ENCODE measurements around the gene FGF2.
"Not testable (repeated sequence)": the region's sequence is repeated elsewhere in the genome, so short reads cannot be mapped to it uniquely, and the experiment has no call there.

FGF2 gene

GRCh38 chr4:122842984-122843531, 16.4 kb downstream of the FGF2 start:
- Histone ChIP-seq H3K4me2 (ENCODE audit: low read depth, low read length, poor library complexity, severe bottlenecking) (no peak overlapping the region), H3K79me2 (ENCODE audit: insufficient read depth, low read length) (no peaks in the 10 kb centered on the region)

DNA sequence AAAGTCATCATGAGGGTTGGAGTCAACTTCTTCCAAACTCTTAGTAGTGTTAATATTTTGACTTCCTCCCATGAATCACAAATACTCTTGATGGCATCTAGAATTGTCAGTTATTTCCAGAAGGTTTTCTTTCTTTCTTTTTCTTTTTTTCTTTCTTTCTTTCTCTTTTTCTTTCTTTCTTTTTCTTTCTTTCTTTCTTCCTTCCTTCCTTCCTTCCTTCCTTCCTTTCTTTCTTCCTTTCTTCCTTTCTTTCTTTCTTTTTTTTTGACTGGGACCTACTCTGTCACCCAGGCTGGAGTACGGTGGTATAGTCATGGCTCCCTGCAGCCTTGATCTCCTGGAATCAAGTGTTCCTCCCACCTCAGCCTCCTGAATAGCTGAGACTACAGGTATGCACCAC, 17.8 kb downstream of the FGF2 start:
- H3K9me3 ChIP-seq (ENCODE audit: insufficient read depth, low read length); H3K27ac ChIP-seq (ENCODE audit: low read depth, low read length); H3K79me2 ChIP-seq (ENCODE audit: insufficient read depth, low read length); H2AFZ ChIP-seq (ENCODE audit: low read depth, low read length, severe bottlenecking); H3K9me2 ChIP-seq (replicated peaks; ENCODE audit: insufficient read depth, low read length); H3K4me2 ChIP-seq (ENCODE audit: low read depth, low read length, poor library complexity, severe bottlenecking); H3K4me3 ChIP-seq (ENCODE audit: insufficient read depth, low read length, poor library complexity, severe bottlenecking); H3K9ac ChIP-seq (ENCODE audit: low read length); H3K36me3 ChIP-seq (ENCODE audit: low read length); H4K20me1 ChIP-seq (ENCODE audit: low read depth, low read length); H3K27me3 ChIP-seq (ENCODE audit: low read length); H3F3A ChIP-seq (ENCODE audit: insufficient read depth): not testable (repeated sequence)

More at GRCh38 chr4:122842984-122843531, 16.4 kb downstream of the FGF2 start:
- Histone ChIP-seq H3K36me3 (ENCODE audit: low read length) (no peaks in the 10 kb centered on the region), H3F3A (ENCODE audit: insufficient read depth) (no peaks in the 10 kb centered on the region), H3K9me3 (ENCODE audit: insufficient read depth, low read length) (no peaks in the 10 kb centered on the region), H3K27ac (ENCODE audit: low read depth, low read length) (no peak overlapping the region), H3K4me3 (ENCODE audit: insufficient read depth, low read length, poor library complexity, severe bottlenecking) (no peak overlapping the region), H3K9me2 (replicated peaks; ENCODE audit: insufficient read depth, low read length) (no peaks in the 10 kb centered on the region), H4K20me1 (ENCODE audit: low read depth, low read length) (no peaks in the 10 kb centered on the region), H2AFZ (ENCODE audit: low read depth, low read length, severe bottlenecking) (no peak overlapping the region), H3K27me3 (ENCODE audit: low read length) (no peaks in the 10 kb centered on the region), H3K9ac (ENCODE audit: low read length) (no peak overlapping the region)
- TF ChIP-seq, protein P1, sequence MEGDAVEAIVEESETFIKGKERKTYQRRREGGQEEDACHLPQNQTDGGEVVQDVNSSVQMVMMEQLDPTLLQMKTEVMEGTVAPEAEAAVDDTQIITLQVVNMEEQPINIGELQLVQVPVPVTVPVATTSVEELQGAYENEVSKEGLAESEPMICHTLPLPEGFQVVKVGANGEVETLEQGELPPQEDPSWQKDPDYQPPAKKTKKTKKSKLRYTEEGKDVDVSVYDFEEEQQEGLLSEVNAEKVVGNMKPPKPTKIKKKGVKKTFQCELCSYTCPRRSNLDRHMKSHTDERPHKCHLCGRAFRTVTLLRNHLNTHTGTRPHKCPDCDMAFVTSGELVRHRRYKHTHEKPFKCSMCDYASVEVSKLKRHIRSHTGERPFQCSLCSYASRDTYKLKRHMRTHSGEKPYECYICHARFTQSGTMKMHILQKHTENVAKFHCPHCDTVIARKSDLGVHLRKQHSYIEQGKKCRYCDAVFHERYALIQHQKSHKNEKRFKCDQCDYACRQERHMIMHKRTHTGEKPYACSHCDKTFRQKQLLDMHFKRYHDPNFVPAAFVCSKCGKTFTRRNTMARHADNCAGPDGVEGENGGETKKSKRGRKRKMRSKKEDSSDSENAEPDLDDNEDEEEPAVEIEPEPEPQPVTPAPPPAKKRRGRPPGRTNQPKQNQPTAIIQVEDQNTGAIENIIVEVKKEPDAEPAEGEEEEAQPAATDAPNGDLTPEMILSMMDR (IDR thresholded peaks at IDR 0.05; ENCODE audit: insufficient read depth, low read length, poor library complexity, severe bottlenecking): no peak
- no peak for TF ChIP-seq EZH2phosphoT487 (conservative IDR thresholded peaks at IDR 0.05; ENCODE audit: low read length)

DNA sequence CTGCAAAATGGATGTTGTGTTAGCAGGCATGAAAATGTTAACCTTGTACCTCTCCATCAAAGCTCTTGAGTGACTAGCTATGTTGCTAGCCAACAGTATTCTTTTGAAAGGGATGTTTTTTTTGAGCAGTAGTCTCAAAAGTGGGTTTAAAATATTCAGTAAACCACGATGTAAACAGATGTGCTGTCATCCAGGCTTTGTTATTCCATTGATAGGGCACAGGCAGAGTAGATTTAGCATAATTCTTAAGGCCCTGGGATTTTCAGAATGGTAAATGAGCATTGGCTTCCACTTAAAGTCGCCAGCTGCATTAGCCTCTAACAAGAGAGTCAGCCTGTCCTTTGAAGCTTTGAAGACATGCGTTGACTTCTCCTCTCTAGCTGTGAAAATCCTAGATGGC, 18.4 kb downstream of the FGF2 start:
- TF ChIP-seq, protein P1 (IDR thresholded peaks at IDR 0.05; ENCODE audit: insufficient read depth, low read length, poor library complexity, severe bottlenecking): no peak
- no peak for TF ChIP-seq EZH2phosphoT487 (conservative IDR thresholded peaks at IDR 0.05; ENCODE audit: low read length)
- Histone ChIP-seq H3F3A (ENCODE audit: insufficient read depth) (no peaks in the 10 kb centered on the region), H3K27ac (ENCODE audit: low read depth, low read length) (no peak overlapping the region), H3K79me2 (ENCODE audit: insufficient read depth, low read length) (no peaks in the 10 kb centered on the region), H3K4me3 (ENCODE audit: insufficient read depth, low read length, poor library complexity, severe bottlenecking) (no peak overlapping the region), H3K4me2 (ENCODE audit: low read depth, low read length, poor library complexity, severe bottlenecking) (no peak overlapping the region), H4K20me1 (ENCODE audit: low read depth, low read length) (no peaks in the 10 kb centered on the region), H3K9me2 (replicated peaks; ENCODE audit: insufficient read depth, low read length) (no peaks in the 10 kb centered on the region), H3K9me3 (ENCODE audit: insufficient read depth, low read length) (no peaks in the 10 kb centered on the region), H3K36me3 (ENCODE audit: low read length) (no peaks in the 10 kb centered on the region), H3K27me3 (ENCODE audit: low read length) (no peaks in the 10 kb centered on the region), H3K9ac (ENCODE audit: low read length) (no peak overlapping the region), H2AFZ (ENCODE audit: low read depth, low read length, severe bottlenecking) (no peak overlapping the region)

DNA sequence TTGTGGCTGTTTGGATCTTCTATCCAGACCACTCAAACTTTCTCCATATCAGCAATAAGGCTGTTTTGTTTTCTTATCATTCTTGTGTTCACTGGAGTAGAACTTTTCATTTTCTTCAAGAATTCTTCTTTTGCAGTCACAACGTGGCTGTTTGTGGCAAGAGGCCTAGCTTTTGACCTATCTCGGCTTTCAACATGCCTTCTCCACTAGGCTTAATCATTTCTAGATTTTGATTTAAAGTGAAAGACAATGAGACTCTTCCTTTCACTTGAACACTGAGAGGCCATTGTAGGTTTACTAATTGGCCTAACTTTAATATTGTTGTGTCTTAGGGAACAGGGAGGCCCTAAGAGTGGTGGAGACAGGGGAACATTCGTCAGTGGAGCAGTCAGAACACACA, 19.1 kb downstream of the FGF2 start:
- Histone ChIP-seq H3F3A (ENCODE audit: insufficient read depth) (no peaks in the 10 kb centered on the region), H3K4me3 (ENCODE audit: insufficient read depth, low read length, poor library complexity, severe bottlenecking) (no peak overlapping the region), H2AFZ (ENCODE audit: low read depth, low read length, severe bottlenecking) (no peak overlapping the region), H3K9me2 (replicated peaks; ENCODE audit: insufficient read depth, low read length) (no peaks in the 10 kb centered on the region), H3K4me2 (ENCODE audit: low read depth, low read length, poor library complexity, severe bottlenecking) (no peak overlapping the region), H3K9me3 (ENCODE audit: insufficient read depth, low read length) (no peaks in the 10 kb centered on the region), H3K27ac (ENCODE audit: low read depth, low read length) (no peak overlapping the region), H3K79me2 (ENCODE audit: insufficient read depth, low read length) (no peaks in the 10 kb centered on the region), H3K9ac (ENCODE audit: low read length) (no peak overlapping the region), H3K36me3 (ENCODE audit: low read length) (no peaks in the 10 kb centered on the region), H4K20me1 (ENCODE audit: low read depth, low read length) (no peaks in the 10 kb centered on the region), H3K27me3 (ENCODE audit: low read length) (no peaks in the 10 kb centered on the region)
- TF ChIP-seq, protein P1 (IDR thresholded peaks at IDR 0.05; ENCODE audit: insufficient read depth, low read length, poor library complexity, severe bottlenecking): no peak
- no peak for TF ChIP-seq EZH2phosphoT487 (conservative IDR thresholded peaks at IDR 0.05; ENCODE audit: low read length)

Measured in SU-DHL-6 (cell line).